Mucosa of rectum (tissue), 2 donors: ENCODE data around the gene EREG.
A peak's percentile ranks its signal among the peaks of the same experiment; 100 is the strongest.
"Not testable (repeated sequence)": the region's sequence is repeated elsewhere in the genome, so short reads cannot be mapped to it uniquely, and the experiment has no call there.

ENCODE experiments used
- H3K27ac ChIP-seq, 2 donors: one replicate each; pipeline ENCODE4 v1.7.0; 2013; ENCODE audit warnings: inconsistent platforms in 2 of 2, low read depth in 2 of 2, low read length in 2 of 2
- H3K27me3 ChIP-seq, 2 donors: one replicate each; pipeline ENCODE4 v1.7.0; 2013; ENCODE audit warnings: low read length in 2 of 2; ENCODE audit not compliant: control insufficient read depth in 2 of 2, insufficient read depth in 2 of 2
- H3K36me3 ChIP-seq, 2 donors: one replicate each; pipeline ENCODE4 v1.7.0; 2013; ENCODE audit warnings: low read length in 2 of 2; ENCODE audit not compliant: control insufficient read depth in 2 of 2, insufficient read depth in 2 of 2
- H3K4me1 ChIP-seq, 2 donors: one replicate each; pipeline ENCODE4 v1.7.0; 2013; ENCODE audit warnings: low read length in 2 of 2, mild to moderate bottlenecking in 1 of 2; ENCODE audit not compliant: control insufficient read depth in 2 of 2, insufficient read depth in 2 of 2
- H3K4me3 ChIP-seq, 2 donors: one replicate each; pipeline ENCODE4 v1.7.0; 2013; ENCODE audit warnings: low read length in 2 of 2
- H3K9ac ChIP-seq, 2 donors: one replicate each; pipeline ENCODE4 v1.7.0; 2013; ENCODE audit warnings: low read length in 2 of 2, low read depth in 1 of 2, mild to moderate bottlenecking in 1 of 2
- H3K9me3 ChIP-seq, 2 donors: one replicate each; pipeline ENCODE4 v1.7.0; 2013; ENCODE audit warnings: low read length in 2 of 2; ENCODE audit not compliant: control insufficient read depth in 2 of 2
- donor health status: healthy.
- donor health status: Normal muscosa, but diverticular disease.

EREG gene

GRCh38 chr4:74397748-74398426 lies 32.9 kb downstream of the EREG start:
- Histone ChIP-seq H3K27ac (peak overlapping the region; percentile 32 to 44), H3K9me3 (no peaks in the 10 kb centered on the region), H3K4me3 (peak overlapping the region; percentile 21 to 77), H3K27me3 (no peaks in the 10 kb centered on the region), H3K36me3 (no peaks in the 10 kb centered on the region), H3K9ac (peak overlapping the region; percentile 38 to 51), H3K4me1 (peaks cover 6 to 20% of the 10 kb centered on the region in 2 donors)

GRCh38 chr4:74398894-74399589 lies 34.1 kb downstream of the EREG start:
- not testable (repeated sequence) for H3K9me3 ChIP-seq, H3K27me3 ChIP-seq, H3K9ac ChIP-seq, H3K4me3 ChIP-seq, H3K27ac ChIP-seq, H3K36me3 ChIP-seq
- H3K4me1 ChIP-seq = peaks cover 6 to 20% of the 10 kb centered on the region in 2 donors

DNA sequence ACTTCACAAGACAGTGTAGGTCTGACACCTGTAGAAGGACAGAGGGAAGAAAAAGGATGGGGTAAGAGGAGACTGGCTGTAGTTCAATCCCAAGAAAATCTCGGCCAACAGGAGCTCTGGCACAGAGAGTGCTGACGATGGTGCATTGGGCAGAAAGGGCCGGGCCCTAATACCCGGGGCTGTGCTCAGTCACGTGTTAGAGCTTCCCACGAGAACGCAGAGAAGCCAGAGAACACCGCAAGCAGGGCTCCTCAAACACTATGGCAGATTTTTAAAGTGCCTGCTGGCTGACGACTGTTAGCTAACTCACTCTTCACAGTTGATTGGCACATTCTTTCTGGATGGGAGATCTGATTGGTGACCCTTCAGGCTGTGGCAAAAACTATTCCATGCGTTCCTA lies 35.5 kb downstream of the EREG start:
- Histone ChIP-seq H3K27ac (no peak overlapping the region), H3K4me3 (no peak overlapping the region), H3K4me1 (peaks cover 4 to 8% of the 10 kb centered on the region in 2 donors), H3K9ac (no peak overlapping the region), H3K36me3 (no peaks in the 10 kb centered on the region), H3K27me3 (no peaks in the 10 kb centered on the region), H3K9me3 (no peaks in the 10 kb centered on the region)

GRCh38 chr4:74402692-74403456 lies 37.9 kb downstream of the EREG start:
- no peaks in the 10 kb centered on the region for H3K9me3 ChIP-seq

GRCh38 chr4:74407891-74408290 lies 42.9 kb downstream of the EREG start:
- Histone ChIP-seq H3K27me3 (no peaks in the 10 kb centered on the region), H3K9ac (no peak overlapping the region), H3K4me3 (no peak overlapping the region), H3K36me3 (no peaks in the 10 kb centered on the region), H3K9me3 (no peaks in the 10 kb centered on the region), H3K4me1 (no peaks in the 10 kb centered on the region), H3K27ac (no peak overlapping the region)

More at GRCh38 chr4:74402692-74403456, 37.9 kb downstream of the EREG start:
- no peaks in the 10 kb centered on the region for H3K27me3 ChIP-seq
- H3K9ac ChIP-seq = no peak overlapping the region
- no peak overlapping the region for H3K27ac ChIP-seq
- no peak overlapping the region for H3K4me3 ChIP-seq
- H3K4me1 ChIP-seq = peaks cover 0 to under 1% of the 10 kb centered on the region in 2 donors
- H3K36me3 ChIP-seq = no peaks in the 10 kb centered on the region

DNA sequence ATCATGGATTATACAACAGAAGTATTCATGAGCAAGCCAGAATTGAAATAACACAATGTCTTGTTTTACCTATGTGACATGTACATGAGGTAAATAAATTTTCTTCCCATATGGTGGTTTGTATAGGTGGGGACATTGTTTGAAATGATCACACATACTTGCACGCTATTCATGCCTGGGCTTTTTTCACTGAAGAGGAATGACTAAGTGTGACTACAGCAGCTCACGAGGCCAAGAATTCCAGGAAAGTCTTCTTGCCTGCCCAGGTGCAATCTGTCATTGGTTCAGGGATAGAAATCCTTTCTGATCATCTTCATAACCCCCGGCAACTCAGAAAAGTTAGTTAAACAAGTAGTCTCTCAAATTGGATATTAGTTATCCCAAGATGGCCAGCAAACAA lies 43.7 kb downstream of the EREG start:
- no peak overlapping the region for H3K27ac ChIP-seq
- no peaks in the 10 kb centered on the region for H3K36me3 ChIP-seq
- H3K4me1 ChIP-seq = no peaks in the 10 kb centered on the region
- no peak overlapping the region for H3K4me3 ChIP-seq
- H3K9me3 ChIP-seq = no peaks in the 10 kb centered on the region
- H3K9ac ChIP-seq = no peak overlapping the region
- no peaks in the 10 kb centered on the region for H3K27me3 ChIP-seq

GRCh38 chr4:74410272-74410671 lies 45.3 kb downstream of the EREG start:
- Histone ChIP-seq H3K9ac (no peak overlapping the region), H3K9me3 (no peaks in the 10 kb centered on the region), H3K27ac (no peak overlapping the region), H3K4me3 (no peak overlapping the region), H3K4me1 (no peaks in the 10 kb centered on the region), H3K36me3 (no peaks in the 10 kb centered on the region), H3K27me3 (no peaks in the 10 kb centered on the region)

GRCh38 chr4:74412225-74412624 lies 47.3 kb downstream of the EREG start:
- no peaks in the 10 kb centered on the region for H3K36me3 ChIP-seq
- no peaks in the 10 kb centered on the region for H3K4me1 ChIP-seq
- H3K9me3 ChIP-seq = no peaks in the 10 kb centered on the region
- no peak overlapping the region for H3K9ac ChIP-seq
- no peaks in the 10 kb centered on the region for H3K27me3 ChIP-seq
- no peak overlapping the region for H3K4me3 ChIP-seq
- no peak overlapping the region for H3K27ac ChIP-seq

DNA sequence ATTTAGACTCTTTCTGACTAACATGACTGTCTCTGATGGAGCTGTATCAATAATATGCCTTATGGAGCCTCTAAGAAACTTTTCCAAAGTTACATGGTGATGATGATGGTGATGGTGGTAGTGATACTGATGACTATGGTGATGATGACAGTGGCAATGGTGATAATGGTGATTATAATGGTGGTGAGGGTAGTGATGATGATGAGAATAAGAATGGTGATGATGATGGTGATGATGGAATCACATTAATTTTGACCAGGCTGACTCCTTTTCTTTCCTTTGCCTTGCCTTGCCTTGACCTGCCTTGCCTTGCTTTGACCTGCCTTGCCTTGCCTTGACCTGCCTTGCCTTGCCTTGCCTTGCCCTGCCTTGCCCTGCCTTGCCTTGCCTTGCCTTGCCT lies 48.3 kb downstream of the EREG start:
- Histone ChIP-seq H3K4me3 (no peak overlapping the region), H3K27ac (no peak overlapping the region), H3K4me1 (no peaks in the 10 kb centered on the region), H3K9me3 (no peaks in the 10 kb centered on the region), H3K36me3 (no peaks in the 10 kb centered on the region), H3K9ac (no peak overlapping the region), H3K27me3 (no peaks in the 10 kb centered on the region)

DNA sequence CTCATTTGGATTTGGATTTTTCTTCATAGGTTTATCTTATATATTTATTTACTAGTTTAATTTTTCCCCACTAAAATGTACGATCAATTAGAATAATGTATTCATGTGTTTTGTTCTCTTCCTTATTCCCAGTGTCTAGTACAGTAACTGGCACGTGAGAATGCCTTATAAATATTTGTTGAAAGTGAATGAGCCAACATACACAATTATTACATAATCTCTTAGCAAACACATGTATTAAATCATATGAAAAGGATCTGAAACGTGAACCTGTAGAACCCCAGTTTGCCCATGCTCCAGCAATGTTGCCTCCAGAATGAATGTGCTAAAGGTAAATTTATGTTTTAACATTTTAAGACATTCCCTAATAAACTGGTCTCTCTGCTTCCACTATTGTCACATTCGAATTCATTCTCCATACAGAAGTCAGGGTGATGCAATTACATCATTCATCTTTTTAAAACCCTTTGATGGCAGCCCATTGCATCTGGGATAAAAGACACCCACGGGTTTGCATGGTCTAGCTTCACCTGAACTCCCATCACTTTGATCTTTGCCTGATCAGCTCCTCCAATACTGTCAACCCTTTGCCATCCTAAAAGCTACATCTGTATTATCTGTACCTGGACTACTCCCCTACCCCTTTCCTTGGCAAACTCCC lies 49.3 kb downstream of the EREG start:
- no peaks in the 10 kb centered on the region for H3K4me1 ChIP-seq

More for the DNA sequence above, 49.3 kb downstream of the EREG start:
- Histone ChIP-seq H3K27me3 (no peaks in the 10 kb centered on the region), H3K9me3 (no peaks in the 10 kb centered on the region), H3K36me3 (no peaks in the 10 kb centered on the region), H3K27ac (no peak overlapping the region), H3K4me3 (no peak overlapping the region), H3K9ac (no peak overlapping the region)
